ENCODE measurements around the gene ACTG2. TPM values are rescaled to one million over a fixed set of nuclear protein-coding genes. Genes with fewer than 3 reads are reported as not detected.

ACTG2 gene
- total and polyA plus RNA-seq, 10 of the 15 experiments (the other 5 are each of a cell fraction or from before 2014, with no cell fraction given) = 0.06 to 0.97 (median 0.12) TPM; not detected in 7

DNA sequence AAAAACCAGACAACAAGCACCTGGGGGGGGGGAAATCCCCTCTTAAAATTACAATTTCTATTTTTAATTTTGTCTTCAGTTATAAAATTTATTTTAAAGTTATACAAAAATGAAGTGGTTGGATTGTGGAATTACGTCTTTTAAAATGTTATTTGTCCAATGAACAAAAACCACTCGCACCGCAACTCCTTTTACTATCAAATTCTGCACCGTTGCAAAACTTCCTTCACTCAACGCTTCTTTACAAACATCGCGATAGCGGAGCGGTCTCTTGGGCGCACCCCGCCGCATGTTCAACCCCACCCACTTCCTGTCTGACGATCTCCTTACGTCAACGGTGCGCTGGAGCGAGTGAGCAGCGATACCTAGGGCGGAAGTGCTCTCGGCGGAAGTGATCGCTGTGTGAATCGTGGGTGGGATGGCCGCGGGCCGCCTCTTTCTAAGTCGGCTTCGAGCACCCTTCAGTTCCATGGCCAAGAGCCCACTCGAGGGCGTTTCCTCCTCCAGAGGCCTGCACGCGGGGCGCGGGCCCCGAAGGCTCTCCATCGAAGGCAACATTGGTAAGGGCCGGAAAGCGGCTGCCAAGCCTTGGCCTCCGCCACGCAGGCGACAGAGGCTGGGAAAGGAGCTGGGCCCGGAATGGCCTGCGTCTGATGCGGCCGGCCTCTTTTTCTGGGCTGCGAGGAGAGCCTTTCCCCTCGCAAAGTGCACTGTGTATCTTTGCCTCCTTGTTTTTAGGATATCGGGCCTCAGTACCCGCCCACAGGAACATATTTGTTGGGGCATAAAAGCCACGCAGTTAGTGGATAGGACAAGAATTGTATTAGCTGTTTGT is 33.9 kb downstream of the ACTG2 start, which contains the start of gene DGUOK:
Gene DGUOK, plus strand, starts transcription at position 388 of the 835 bp plus-strand sequence. Its CDS starts 31 bp downstream, at position 419.
- peak within 1 kb of the TSS; percentile 87 for H3K27ac ChIP-seq (ENCODE audit: control insufficient read depth, insufficient read depth)
- POLR2A ChIA-PET = interaction anchor here (0.6 to 1.4 kb wide), 8 partner anchors 10 to 100 kb away, joined by 3 to 9 read pairs (median 4); no protein-coding TSS in a partner anchor
- H3K36me3 ChIP-seq (ENCODE audit: control insufficient read depth in 2 of 2, insufficient read depth in 2 of 2, low read length in 1 of 2) = peaks cover 0 to 13% of the 10 kb centered on the region in 2 experiments; a peak in 1 of 4 replicates
- under 1% methylated on average over 50 of the region's 50 CpGs for WGBS (ENCODE audit: insufficient coverage, insufficient replicate concordance, low lambda C conversion rate, missing lambda C conversion rate)
- peak; percentile 96 for ATAC-seq
- DNase-seq (ENCODE audit: low read depth, low spot score) = peak; percentile 97
- H3K9ac ChIP-seq (ENCODE audit: control insufficient read depth, insufficient read depth, low read length) = peak within 1 kb of the TSS; percentile 99
- peak; percentile 93 for FAIRE-seq
- peak within 1 kb of the TSS; percentile 97 for H3K4me3 ChIP-seq
- no peaks in the 10 kb centered on the region for H4K20me1 ChIP-seq (ENCODE audit: control insufficient read depth, insufficient read depth)
- CTCF ChIA-PET = interaction anchor here (0.8 to 4.5 kb wide), 4 partner anchors 9 to 252 kb away, joined by 3 to 20 read pairs (median 3); partner anchors contain the start of gene MOB1A
- SMC1A ChIA-PET (ENCODE audit: uncharacterized antibody, unreplicated experiment) = interaction anchor here (0.6 to 1.2 kb wide), 8 partner anchors 9 to 221 kb away, joined by 3 to 5 read pairs (median 4); partner anchors contain the start of gene BOLA3
- H3K79me2 ChIP-seq (ENCODE audit: control insufficient read depth, insufficient read depth, low read length) = peaks cover 47% of the 10 kb centered on the region
- peaks cover 13% of the 10 kb centered on the region for H3K4me1 ChIP-seq (ENCODE audit: control insufficient read depth, insufficient read depth, low read length)
- intact Hi-C loops (cut with micrococcal nuclease; ENCODE audit: unreplicated experiment) (loop anchor here (2.0 kb wide), 2 partner anchors 44 to 56 kb away; no protein-coding TSS in a partner anchor), in situ Hi-C loops (cut with MboI) (no loop called here)
- no TSS peak for BruUV-seq (replicated peaks)
- RAD21 ChIA-PET (ENCODE audit: unreplicated experiment) = interaction anchor here (0.7 to 1.7 kb wide), 8 partner anchors 12 to 224 kb away, joined by 3 to 6 read pairs (median 3); partner anchors contain the start of genes STAMBP and TET3
- H2AFZ ChIP-seq (ENCODE audit: control insufficient read depth, low read depth, low read length) = peak within 1 kb of the TSS; percentile 57
- H3K9me3 ChIP-seq (replicated peaks; ENCODE audit: control insufficient read depth, insufficient read depth, low read length) = peaks cover 1% of the 10 kb centered on the region; the same call in 1 of the 3 replicates
- H3K27me3 ChIP-seq (replicated peaks in 1 of 2; ENCODE audit: control insufficient read depth in 2 of 2, insufficient read depth in 2 of 2, low read length in 1 of 2) = no peaks in the 10 kb centered on the region
- peak within 1 kb of the TSS; percentile 96 for H3K4me2 ChIP-seq (ENCODE audit: control insufficient read depth, insufficient read depth)
- TF ChIP-seq, protein P1, sequence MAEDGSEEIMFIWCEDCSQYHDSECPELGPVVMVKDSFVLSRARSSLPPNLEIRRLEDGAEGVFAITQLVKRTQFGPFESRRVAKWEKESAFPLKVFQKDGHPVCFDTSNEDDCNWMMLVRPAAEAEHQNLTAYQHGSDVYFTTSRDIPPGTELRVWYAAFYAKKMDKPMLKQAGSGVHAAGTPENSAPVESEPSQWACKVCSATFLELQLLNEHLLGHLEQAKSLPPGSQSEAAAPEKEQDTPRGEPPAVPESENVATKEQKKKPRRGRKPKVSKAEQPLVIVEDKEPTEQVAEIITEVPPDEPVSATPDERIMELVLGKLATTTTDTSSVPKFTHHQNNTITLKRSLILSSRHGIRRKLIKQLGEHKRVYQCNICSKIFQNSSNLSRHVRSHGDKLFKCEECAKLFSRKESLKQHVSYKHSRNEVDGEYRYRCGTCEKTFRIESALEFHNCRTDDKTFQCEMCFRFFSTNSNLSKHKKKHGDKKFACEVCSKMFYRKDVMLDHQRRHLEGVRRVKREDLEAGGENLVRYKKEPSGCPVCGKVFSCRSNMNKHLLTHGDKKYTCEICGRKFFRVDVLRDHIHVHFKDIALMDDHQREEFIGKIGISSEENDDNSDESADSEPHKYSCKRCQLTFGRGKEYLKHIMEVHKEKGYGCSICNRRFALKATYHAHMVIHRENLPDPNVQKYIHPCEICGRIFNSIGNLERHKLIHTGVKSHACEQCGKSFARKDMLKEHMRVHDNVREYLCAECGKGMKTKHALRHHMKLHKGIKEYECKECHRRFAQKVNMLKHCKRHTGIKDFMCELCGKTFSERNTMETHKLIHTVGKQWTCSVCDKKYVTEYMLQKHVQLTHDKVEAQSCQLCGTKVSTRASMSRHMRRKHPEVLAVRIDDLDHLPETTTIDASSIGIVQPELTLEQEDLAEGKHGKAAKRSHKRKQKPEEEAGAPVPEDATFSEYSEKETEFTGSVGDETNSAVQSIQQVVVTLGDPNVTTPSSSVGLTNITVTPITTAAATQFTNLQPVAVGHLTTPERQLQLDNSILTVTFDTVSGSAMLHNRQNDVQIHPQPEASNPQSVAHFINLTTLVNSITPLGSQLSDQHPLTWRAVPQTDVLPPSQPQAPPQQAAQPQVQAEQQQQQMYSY (CRISPR knock-in tag; IDR thresholded peaks at IDR 0.05) = no peak
- TF ChIP-seq BACH1 (IDR thresholded peaks at IDR 0.05; ENCODE audit: borderline replicate concordance) = peak; percentile 94
- TF ChIP-seq IRF4 (IDR thresholded peaks at IDR 0.05; ENCODE audit: low read depth, low read length) = peak; percentile 19; the same call in 1 of the 2 replicates
- peak; percentile 72; the same call in 1 of the 2 replicates for TF ChIP-seq LARP7 (IDR thresholded peaks at IDR 0.05)
- TF ChIP-seq CHD2 (IDR thresholded peaks at IDR 0.05; ENCODE audit: borderline replicate concordance, low read depth, low read length) = peak; percentile 99
- TF ChIP-seq SMARCA5 (IDR thresholded peaks at IDR 0.05) = peak; percentile 66; the same call in 1 of the 2 replicates
- TF ChIP-seq CBX5 (IDR thresholded peaks at IDR 0.05; ENCODE audit: low read depth) = peak; percentile 65; the same call in 1 of the 2 replicates
- peak; percentile 79 for TF ChIP-seq KLF5 (IDR thresholded peaks at IDR 0.05; ENCODE audit: partially characterized antibody)
- peak; percentile 95 for TF ChIP-seq NBN (IDR thresholded peaks at IDR 0.05)
- TF ChIP-seq BHLHE40 (IDR thresholded peaks at IDR 0.05; ENCODE audit: borderline replicate concordance in 1 of 2, low read depth in 2 of 2, low read length in 1 of 2) = peak in 1 of 2 experiments; percentile 41; a peak in 1 of 4 replicates
- TF ChIP-seq GABPA (IDR thresholded peaks at IDR 0.05; ENCODE audit: low read depth) = peak; percentile 89
- TF ChIP-seq GATAD2B (conservative IDR thresholded peaks at IDR 0.05; ENCODE audit: low read depth) = peak; percentile 87
- no peak for TF ChIP-seq CHD4 (IDR thresholded peaks at IDR 0.05)
- peak; percentile 72; the same call in 1 of the 2 replicates for TF ChIP-seq FOXM1 (IDR thresholded peaks at IDR 0.05; ENCODE audit: low read depth, low read length)
- TF ChIP-seq, protein P2, sequence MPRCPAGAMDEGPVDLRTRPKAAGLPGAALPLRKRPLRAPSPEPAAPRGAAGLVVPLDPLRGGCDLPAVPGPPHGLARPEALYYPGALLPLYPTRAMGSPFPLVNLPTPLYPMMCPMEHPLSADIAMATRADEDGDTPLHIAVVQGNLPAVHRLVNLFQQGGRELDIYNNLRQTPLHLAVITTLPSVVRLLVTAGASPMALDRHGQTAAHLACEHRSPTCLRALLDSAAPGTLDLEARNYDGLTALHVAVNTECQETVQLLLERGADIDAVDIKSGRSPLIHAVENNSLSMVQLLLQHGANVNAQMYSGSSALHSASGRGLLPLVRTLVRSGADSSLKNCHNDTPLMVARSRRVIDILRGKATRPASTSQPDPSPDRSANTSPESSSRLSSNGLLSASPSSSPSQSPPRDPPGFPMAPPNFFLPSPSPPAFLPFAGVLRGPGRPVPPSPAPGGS (IDR thresholded peaks at IDR 0.05; ENCODE audit: borderline replicate concordance, insufficient read depth, low read depth, low read length, poor library complexity, severe bottlenecking) = no peak
- no peak for TF ChIP-seq RBBP5 (conservative IDR thresholded peaks at IDR 0.05)
- peak in 1 of 2 experiments; percentile 83; a peak in 1 of 3 replicates for TF ChIP-seq EGR1 (IDR thresholded peaks at IDR 0.05; ENCODE audit: borderline replicate concordance in 1 of 2, low read depth in 2 of 2, low read length in 2 of 2)
- peak; percentile 73 for TF ChIP-seq TARDBP (IDR thresholded peaks at IDR 0.05; ENCODE audit: borderline replicate concordance)
